OCI-LY7 (cell line): Measurements from ENCODE around the gene DTWD2. TPM values are rescaled to one million over a fixed set of nuclear protein-coding genes. Genes with fewer than 3 reads are reported as not detected.
A peak's percentile ranks its signal among the peaks of the same experiment; 100 is the strongest.

Experiments
- BruUV-seq: library from RNA; stranded (reverse); fragments of 400-500 nt; replicated peaks from 2 replicates; lab custom pipeline; 2021; lab: Mats Ljungman, UMichigan
- CTCF ChIA-PET: fragments of 300-600 bp; sonication (Branson Sonifier 250); formaldehyde crosslinking; loops from one replicate; lab custom pipeline; 2022; ENCODE audit warnings: antibody characterized with exemption; ENCODE audit not compliant: unreplicated experiment; lab: Charles Lee
- POLR2A ChIA-PET: fragments of 300-600 bp; sonication (Branson Sonifier 250); formaldehyde crosslinking; loops from one replicate; lab custom pipeline; 2022; ENCODE audit warnings: antibody characterized with exemption; lab: Charles Lee
- DNase-seq: peaks from one replicate; pipeline ENCODE4 v3.0.0-alpha.2; 2015; ENCODE audit warnings: low spot score
- H2AFZ ChIP-seq: fragments of 200-600 bp; sonication (generic), shearing (Covaris generic); 2 replicates; pipeline ENCODE4 v1.6.1; 2014; ENCODE audit warnings: mild to moderate bottlenecking, antibody characterized with exemption, low read length, moderate library complexity
- H3K27ac ChIP-seq: fragments of 200-600 bp; sonication (generic); 2 replicates; pipeline ENCODE4 v1.5.1; 2014; ENCODE audit warnings: mixed run types, low read depth, mild to moderate bottlenecking, moderate library complexity, low read length, inconsistent platforms; ENCODE audit not compliant: poor library complexity, severe bottlenecking
- H3K36me3 ChIP-seq: fragments of 200-600 bp; sonication (generic); 2 replicates; pipeline ENCODE4 v1.6.1; 2014; ENCODE audit warnings: mild to moderate bottlenecking, antibody characterized with exemption, low read length, moderate library complexity, mixed read lengths; ENCODE audit not compliant: insufficient read depth
- H3K4me1 ChIP-seq: fragments of 200-600 bp; sonication (generic); 2 replicates; pipeline ENCODE4 v1.5.1; 2014; ENCODE audit warnings: mild to moderate bottlenecking, low read length; ENCODE audit not compliant: insufficient read depth, poor library complexity, severe bottlenecking
- H3K4me2 ChIP-seq: fragments of 200-600 bp; sonication (generic); 2 replicates; pipeline ENCODE4 v1.6.1; 2014; ENCODE audit warnings: mild to moderate bottlenecking, low read length
- H3K4me3 ChIP-seq: fragments of 200-600 bp; sonication (generic); 2 replicates; pipeline ENCODE4 v1.5.1; 2014; ENCODE audit warnings: mild to moderate bottlenecking, low read depth, low read length; ENCODE audit not compliant: poor library complexity, severe bottlenecking
- H3K79me2 ChIP-seq: fragments of 200-600 bp; sonication (generic); 2 replicates; pipeline ENCODE4 v1.6.1; 2016; ENCODE audit warnings: low read depth, mild to moderate bottlenecking, low read length, moderate library complexity, mixed read lengths; ENCODE audit not compliant: insufficient read depth
- H3K9me2 ChIP-seq: fragments of 200-600 bp; sonication (generic); 2 replicates; pipeline ENCODE4 v1.6.1; 2016; ENCODE audit warnings: mild to moderate bottlenecking, low read length, mixed read lengths; ENCODE audit not compliant: insufficient read depth
- H3K9me3 ChIP-seq: fragments of 200-600 bp; sonication (generic); 2 replicates; pipeline ENCODE4 v1.6.1; 2014; ENCODE audit warnings: mild to moderate bottlenecking, mixed run types, low read length, mixed read lengths
- H4K20me1 ChIP-seq: fragments of 200-600 bp; sonication (generic); 2 replicates; pipeline ENCODE4 v1.6.1; 2014; ENCODE audit warnings: mild to moderate bottlenecking, antibody characterized with exemption, low read length, moderate library complexity, mixed read lengths; ENCODE audit not compliant: insufficient read depth
- EZH2phosphoT487 ChIP-seq: fragments of 200-600 bp; sonication (generic); IDR thresholded peaks from 2 replicates; pipeline ENCODE4 v1.6.1; 2018; ENCODE audit warnings: low read depth, borderline replicate concordance, mild to moderate bottlenecking, mixed run types, antibody characterized with exemption, low read length, moderate library complexity, mixed read lengths
- intact Hi-C: fragments of 100-400 bp; cut with micrococcal nuclease; formaldehyde crosslinking; loops from one replicate; pipeline ENCODE4 v1.10.0; 2022; ENCODE audit not compliant: unreplicated experiment
- total RNA-seq, 2 experiments: library from RNA; depleted of rRNA in 1 of 2; stranded (reverse); fragments of >200 nt in 1 of 2; shearing (Covaris generic) in 1 of 2; gene quantifications; 2 replicates each; pipeline ENCODE4 v1.2.3, GENCODE V29; 2014 to 2022
- TF ChIP-seq, protein P1 (sequence below): fragments of 200-600 bp; sonication (generic); conservative IDR thresholded peaks from 2 replicates; pipeline ENCODE4 v1.5.1; 2014; ENCODE audit warnings: mild to moderate bottlenecking, antibody characterized with exemption, low read length, moderate library complexity, mixed read lengths

The DTWD2 gene
- total RNA-seq, 2 experiments from 2014 or later, result 4.2 to 6.4 TPM

DNA sequence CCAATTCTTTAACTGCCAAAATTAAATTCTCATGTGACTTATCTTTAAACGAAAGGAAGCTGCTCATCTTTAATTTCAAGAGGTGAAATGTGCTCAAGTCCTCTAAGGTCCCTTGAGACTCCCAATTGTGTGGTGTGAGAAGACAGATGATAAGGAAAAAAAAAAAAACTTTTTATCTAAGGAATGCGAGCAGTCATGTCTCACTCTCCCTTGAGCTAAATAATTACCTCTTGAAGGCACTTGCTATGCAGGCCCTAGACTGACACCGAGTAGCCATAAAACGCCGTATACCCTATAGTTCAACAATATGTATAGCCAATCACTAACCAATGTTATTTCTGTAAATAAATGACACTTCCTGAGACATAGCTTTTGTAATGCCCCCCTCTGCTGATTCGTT, 1.5 kb upstream of the DTWD2 start:
- Histone ChIP-seq H3K9me2 (no peaks in the 10 kb centered on the region), H3K36me3 (no peaks in the 10 kb centered on the region; the same call in 1 of the 2 replicates), H3K27ac (no peak overlapping the region), H3K4me1 (peaks cover 33% of the 10 kb centered on the region), H4K20me1 (no peaks in the 10 kb centered on the region), H3K79me2 (no peaks in the 10 kb centered on the region; the same call in 1 of the 2 replicates), H3K9me3 (0 out of 2 replicates have a peak, but pooled peaks cover 3% of the 10 kb centered on the region), H2AFZ (no peak overlapping the region; the same call in 1 of the 2 replicates), H3K4me2 (0 out of 2 replicates have a peak overlapping the region, but pooled peaks have one; percentile 91), H3K4me3 (no peak overlapping the region)
- ChIA-PET POLR2A (interaction anchor here (0.5 to 1.8 kb wide), 11 partner anchors 13 to 422 kb away, joined by 3 to 11 read pairs (median 3); no protein-coding TSS in a partner anchor), CTCF (interaction anchor here (2.0 to 3.6 kb wide), 4 partner anchors 23 to 445 kb away, joined by 6 to 21 read pairs (median 10); no protein-coding TSS in a partner anchor)
- BruUV-seq, result no TSS peak
- intact Hi-C loops, result no loop called here
- DNase-seq, result no peak
- TF ChIP-seq, protein P1, sequence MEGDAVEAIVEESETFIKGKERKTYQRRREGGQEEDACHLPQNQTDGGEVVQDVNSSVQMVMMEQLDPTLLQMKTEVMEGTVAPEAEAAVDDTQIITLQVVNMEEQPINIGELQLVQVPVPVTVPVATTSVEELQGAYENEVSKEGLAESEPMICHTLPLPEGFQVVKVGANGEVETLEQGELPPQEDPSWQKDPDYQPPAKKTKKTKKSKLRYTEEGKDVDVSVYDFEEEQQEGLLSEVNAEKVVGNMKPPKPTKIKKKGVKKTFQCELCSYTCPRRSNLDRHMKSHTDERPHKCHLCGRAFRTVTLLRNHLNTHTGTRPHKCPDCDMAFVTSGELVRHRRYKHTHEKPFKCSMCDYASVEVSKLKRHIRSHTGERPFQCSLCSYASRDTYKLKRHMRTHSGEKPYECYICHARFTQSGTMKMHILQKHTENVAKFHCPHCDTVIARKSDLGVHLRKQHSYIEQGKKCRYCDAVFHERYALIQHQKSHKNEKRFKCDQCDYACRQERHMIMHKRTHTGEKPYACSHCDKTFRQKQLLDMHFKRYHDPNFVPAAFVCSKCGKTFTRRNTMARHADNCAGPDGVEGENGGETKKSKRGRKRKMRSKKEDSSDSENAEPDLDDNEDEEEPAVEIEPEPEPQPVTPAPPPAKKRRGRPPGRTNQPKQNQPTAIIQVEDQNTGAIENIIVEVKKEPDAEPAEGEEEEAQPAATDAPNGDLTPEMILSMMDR, result no peak
- no peak for TF ChIP-seq EZH2phosphoT487

GRCh38 chr5:118988866-118989180, 476 bp upstream of the DTWD2 start:
- H3K79me2 ChIP-seq, result no peaks in the 10 kb centered on the region; the same call in 1 of the 2 replicates
- peak overlapping the region; percentile 96 for H2AFZ ChIP-seq
- no peaks in the 10 kb centered on the region for H4K20me1 ChIP-seq
- peaks cover 33% of the 10 kb centered on the region for H3K4me1 ChIP-seq
- BruUV-seq, result no TSS peak
- no peak for DNase-seq
- TF ChIP-seq EZH2phosphoT487, result no peak
- TF ChIP-seq, protein P1, result no peak
- H3K4me3 ChIP-seq, result peak overlapping the region; percentile 75
- intact Hi-C loops, result loop anchor here (1.0 kb wide), 6 partner anchors 33 to 446 kb away; no protein-coding TSS in a partner anchor
- no peaks in the 10 kb centered on the region for H3K9me3 ChIP-seq
- H3K36me3 ChIP-seq, result no peaks in the 10 kb centered on the region
- peak overlapping the region; percentile 77 for H3K27ac ChIP-seq
- H3K9me2 ChIP-seq, result no peaks in the 10 kb centered on the region
- ChIA-PET CTCF (interaction anchor here (0.5 to 3.6 kb wide), 7 partner anchors 24 to 446 kb away, joined by 3 to 21 read pairs (median 6); no protein-coding TSS in a partner anchor), POLR2A (interaction anchor here (0.6 to 1.8 kb wide), 17 partner anchors 14 to 466 kb away, joined by 3 to 11 read pairs (median 4); no protein-coding TSS in a partner anchor)
- peak overlapping the region; percentile 91 for H3K4me2 ChIP-seq

DNA sequence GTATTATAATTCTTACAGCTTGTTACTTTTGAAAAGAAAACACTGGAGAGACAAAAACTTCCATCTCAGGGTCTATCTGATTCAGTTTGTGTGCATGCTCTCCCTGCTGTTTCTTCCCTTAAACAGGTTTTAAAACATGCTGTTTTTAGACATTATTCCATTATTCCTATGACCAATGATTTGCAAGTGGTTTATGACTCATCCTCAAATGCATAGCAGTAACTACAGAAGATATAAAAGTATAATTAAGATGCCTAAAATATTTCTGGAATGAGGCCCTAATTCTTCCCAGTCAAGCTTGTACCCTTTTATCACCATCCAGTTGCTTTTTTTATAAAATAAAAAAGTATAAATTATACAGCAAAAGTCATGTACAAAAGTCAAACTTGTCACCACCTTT, 3.7 kb downstream of the DTWD2 start:
- peaks cover 24% of the 10 kb centered on the region for H3K4me1 ChIP-seq
- H3K9me2 ChIP-seq, result no peaks in the 10 kb centered on the region
- no peak overlapping the region for H3K27ac ChIP-seq
- no peak overlapping the region for H3K4me2 ChIP-seq
- no peaks in the 10 kb centered on the region for H4K20me1 ChIP-seq
- BruUV-seq, result no TSS peak
- ChIA-PET POLR2A (interaction anchor here (0.7 to 1.3 kb wide), 5 partner anchors 140 to 448 kb away, joined by 3 to 4 read pairs (median 3); no protein-coding TSS in a partner anchor), CTCF (no interaction called here)
- intact Hi-C loops, result no loop called here
- H3K4me3 ChIP-seq, result no peak overlapping the region
- TF ChIP-seq, protein P1, result no peak
- TF ChIP-seq EZH2phosphoT487, result no peak
- no peaks in the 10 kb centered on the region; the same call in 1 of the 2 replicates for H3K79me2 ChIP-seq
- H2AFZ ChIP-seq, result no peak overlapping the region
- H3K9me3 ChIP-seq, result no peaks in the 10 kb centered on the region
- no peak for DNase-seq
- H3K36me3 ChIP-seq, result no peaks in the 10 kb centered on the region
